SK-N-SH treated with all-trans-retinoic acid at 6 μM for 48 hours (cell line): ENCODE data around the gene HSPB6.

Experiments
- BACH2 ChIP-seq: fragments of 250-450 bp; sonication (Bioruptor Pico); IDR thresholded peaks from 2 replicates; pipeline ENCODE4 v1.9.0; 2021; ENCODE audit warnings: mild to moderate bottlenecking, borderline replicate concordance
- ESRRG ChIP-seq: fragments of 250-450 bp; sonication (Bioruptor Pico); IDR thresholded peaks from 2 replicates; pipeline ENCODE4 v1.6.1; 2021; ENCODE audit warnings: mild to moderate bottlenecking
- ISL1 ChIP-seq: fragments of 250-450 bp; sonication (Bioruptor Pico); IDR thresholded peaks from 2 replicates; pipeline ENCODE4 v2.1.2; 2022; ENCODE audit warnings: mild to moderate bottlenecking, moderate library complexity
- ZC3H10 ChIP-seq: fragments of 250-450 bp; sonication (Bioruptor Pico); IDR thresholded peaks from 2 replicates; pipeline ENCODE4 v1.5.1; 2021; ENCODE audit warnings: mild to moderate bottlenecking, moderate library complexity

DNA sequence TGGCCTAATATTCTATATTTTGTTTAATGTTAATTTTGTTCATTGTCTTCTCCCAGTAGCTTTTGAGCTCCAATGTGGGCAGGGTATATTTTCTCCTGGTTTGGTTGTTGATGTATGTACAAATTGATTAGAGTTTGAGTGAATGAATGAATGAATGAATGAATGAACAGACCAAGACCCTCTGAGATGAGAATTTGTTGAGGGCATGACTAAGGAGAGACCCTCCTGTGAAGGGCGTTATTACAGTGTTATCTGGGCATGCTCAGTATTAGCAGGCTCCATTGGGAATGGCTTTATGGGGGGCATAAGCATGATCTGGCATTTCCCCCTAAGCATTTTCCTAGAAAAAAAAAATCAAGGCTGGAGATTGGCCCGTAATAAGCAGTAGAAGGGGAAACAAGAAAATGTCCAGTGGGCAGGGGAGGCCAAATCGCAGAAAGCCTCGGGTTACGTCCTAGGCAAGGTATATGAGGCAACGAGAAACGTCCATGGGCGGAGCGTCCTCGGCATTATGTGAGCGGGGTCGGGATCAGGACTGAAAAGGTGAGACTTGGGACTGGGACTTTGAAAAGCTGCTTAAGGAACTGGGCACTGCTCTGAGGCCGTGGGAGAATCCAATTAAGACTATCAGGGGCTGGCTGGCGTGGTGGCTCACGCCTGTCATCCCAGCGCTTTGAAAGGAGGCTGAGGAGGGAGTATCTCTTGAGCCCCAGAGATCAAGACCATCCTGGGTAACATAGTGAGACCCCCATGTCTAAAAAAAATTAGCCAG lies 17.6 kb upstream of the HSPB6 start:
- TF ChIP-seq ISL1 (CRISPR knock-in tag): no peak
- TF ChIP-seq BACH2 (CRISPR knock-in tag): no peak
- TF ChIP-seq ZC3H10 (CRISPR knock-in tag): no peak
- no peak for TF ChIP-seq ESRRG (CRISPR knock-in tag)
